H1 (cell line): ENCODE measurements around the gene AQP7.

Experiments
- POLR2A ChIP-seq, 2 experiments: IDR thresholded peaks; 1 replicate in 1 of 2; 2 replicates in 1 of 2; pipeline ENCODE4 v1.6.1; 2011; ENCODE audit warnings: low read depth in 2 of 2, low read length in 2 of 2, mild to moderate bottlenecking in 2 of 2; ENCODE audit errors: control extremely low read depth in 1 of 2
- SP2 ChIP-seq: IDR thresholded peaks from 2 replicates; pipeline ENCODE4 v1.6.1; 2012; ENCODE audit warnings: mild to moderate bottlenecking, low read length, inconsistent platforms
- TF ChIP-seq, protein P1 (sequence below), 3 experiments: IDR thresholded peaks; 1 replicate in 2 of 3; 2 replicates in 1 of 3; pipeline versions ENCODE4 v1.5.1 to v1.6.1; 2011; ENCODE audit warnings: low read length in 3 of 3, mild to moderate bottlenecking in 3 of 3, inconsistent platforms in 2 of 3, low read depth in 1 of 3, moderate library complexity in 1 of 3; ENCODE audit not compliant: insufficient read depth in 1 of 3; ENCODE audit errors: control extremely low read depth in 1 of 3

- TF ChIP-seq SP2 (no peak), POLR2A (IDR thresholded peaks at IDR 0.05; ENCODE audit: control extremely low read depth in 1 of 2, low read depth in 2 of 2, low read length in 2 of 2) (no peak)
- TF ChIP-seq, protein P1, sequence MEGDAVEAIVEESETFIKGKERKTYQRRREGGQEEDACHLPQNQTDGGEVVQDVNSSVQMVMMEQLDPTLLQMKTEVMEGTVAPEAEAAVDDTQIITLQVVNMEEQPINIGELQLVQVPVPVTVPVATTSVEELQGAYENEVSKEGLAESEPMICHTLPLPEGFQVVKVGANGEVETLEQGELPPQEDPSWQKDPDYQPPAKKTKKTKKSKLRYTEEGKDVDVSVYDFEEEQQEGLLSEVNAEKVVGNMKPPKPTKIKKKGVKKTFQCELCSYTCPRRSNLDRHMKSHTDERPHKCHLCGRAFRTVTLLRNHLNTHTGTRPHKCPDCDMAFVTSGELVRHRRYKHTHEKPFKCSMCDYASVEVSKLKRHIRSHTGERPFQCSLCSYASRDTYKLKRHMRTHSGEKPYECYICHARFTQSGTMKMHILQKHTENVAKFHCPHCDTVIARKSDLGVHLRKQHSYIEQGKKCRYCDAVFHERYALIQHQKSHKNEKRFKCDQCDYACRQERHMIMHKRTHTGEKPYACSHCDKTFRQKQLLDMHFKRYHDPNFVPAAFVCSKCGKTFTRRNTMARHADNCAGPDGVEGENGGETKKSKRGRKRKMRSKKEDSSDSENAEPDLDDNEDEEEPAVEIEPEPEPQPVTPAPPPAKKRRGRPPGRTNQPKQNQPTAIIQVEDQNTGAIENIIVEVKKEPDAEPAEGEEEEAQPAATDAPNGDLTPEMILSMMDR (IDR thresholded peaks at IDR 0.05; ENCODE audit: control extremely low read depth in 1 of 3, insufficient read depth in 1 of 3, low read depth in 1 of 3, low read length in 3 of 3), result no peak
Observed at GRCh38 chr9:33414268-33414667, 11.9 kb upstream of the AQP7 start.
